OCI-LY1 (cell line): ENCODE results near the gene HMX1.

Experiments used
- H2AFZ ChIP-seq: fragments of 200-600 bp; sonication (generic), shearing (Covaris generic); 2 replicates; pipeline ENCODE4 v1.6.0; 2014; ENCODE audit warnings: antibody characterized with exemption, mild to moderate bottlenecking, low read length
- H3F3A ChIP-seq: fragments of 200-600 bp; sonication (generic), shearing (Covaris generic); 2 replicates; pipeline ENCODE4 v1.6.0; 2014; ENCODE audit warnings: mild to moderate bottlenecking, antibody characterized with exemption, low read length, moderate library complexity; ENCODE audit not compliant: insufficient read depth
- H3K27ac ChIP-seq: fragments of 200-600 bp; sonication (generic); 2 replicates; pipeline ENCODE4 v1.5.1; 2014; ENCODE audit warnings: low read length, mixed run types, mild to moderate bottlenecking, low read depth; ENCODE audit not compliant: poor library complexity, severe bottlenecking
- H3K27me3 ChIP-seq: fragments of 200-600 bp; sonication (generic); 2 replicates; pipeline ENCODE4 v1.6.0; 2014; ENCODE audit warnings: antibody characterized with exemption, mild to moderate bottlenecking, low read length, moderate library complexity; ENCODE audit not compliant: insufficient read depth
- H3K36me3 ChIP-seq: fragments of 200-600 bp; sonication (generic); 2 replicates; pipeline ENCODE4 v1.6.1; 2014; ENCODE audit warnings: mild to moderate bottlenecking, antibody characterized with exemption, low read length, moderate library complexity, mixed read lengths; ENCODE audit not compliant: insufficient read depth
- H3K4me1 ChIP-seq: fragments of 200-600 bp; sonication (generic); 2 replicates; pipeline ENCODE4 v1.5.1; 2014; ENCODE audit warnings: mild to moderate bottlenecking, low read length, moderate library complexity; ENCODE audit not compliant: insufficient read depth, severe bottlenecking
- H3K4me2 ChIP-seq: fragments of 200-600 bp; sonication (generic), shearing (Covaris generic); 2 replicates; pipeline ENCODE4 v1.6.1; 2014; ENCODE audit warnings: low read length
- H3K4me3 ChIP-seq: fragments of 200-600 bp; sonication (generic); 2 replicates; pipeline ENCODE4 v1.5.1; 2014; ENCODE audit warnings: low read length, low read depth, mild to moderate bottlenecking, mixed read lengths; ENCODE audit not compliant: poor library complexity, severe bottlenecking
- H3K79me2 ChIP-seq: fragments of 200-600 bp; shearing (Covaris generic); 2 replicates; pipeline ENCODE4 v1.6.1; 2016; ENCODE audit warnings: mixed run types, low read length, mixed read lengths; ENCODE audit not compliant: insufficient read depth
- H3K9ac ChIP-seq: fragments of 200-600 bp; sonication (generic), shearing (Covaris generic); 2 replicates; pipeline ENCODE4 v1.6.1; 2014; ENCODE audit warnings: mild to moderate bottlenecking, low read length, mixed read lengths
- H3K9me2 ChIP-seq: fragments of 200-600 bp; sonication (generic), shearing (Covaris generic); 2 replicates; pipeline ENCODE4 v1.6.1; 2014; ENCODE audit warnings: low read depth, mild to moderate bottlenecking, low read length, mixed read lengths
- H3K9me3 ChIP-seq: fragments of 200-600 bp; shearing (Covaris generic); 2 replicates; pipeline ENCODE4 v1.6.1; 2014; ENCODE audit warnings: low read length, mixed read lengths
- H4K20me1 ChIP-seq: fragments of 200-600 bp; sonication (generic), shearing (Covaris generic); 2 replicates; pipeline ENCODE4 v1.6.0; 2016; ENCODE audit warnings: mild to moderate bottlenecking, low read length; ENCODE audit not compliant: insufficient read depth
- CTCF ChIP-seq: fragments of 200-600 bp; sonication (generic), shearing (Covaris generic); IDR thresholded peaks from 2 replicates; pipeline ENCODE4 v1.5.1; 2017; ENCODE audit warnings: mild to moderate bottlenecking, antibody characterized with exemption, low read length, moderate library complexity, mixed read lengths
- EZH2 ChIP-seq: fragments of 200-600 bp; sonication (generic), shearing (Covaris generic); IDR thresholded peaks from 2 replicates; pipeline ENCODE4 v1.8.0; 2017; ENCODE audit warnings: borderline replicate concordance, mixed run types, mild to moderate bottlenecking, antibody characterized with exemption, low read length, moderate library complexity, mixed read lengths

HMX1 gene

GRCh38 chr4:8860892-8861575 lies 10.6 kb downstream of the HMX1 start:
- Histone ChIP-seq H4K20me1 (no peaks in the 10 kb centered on the region), H3K4me1 (no peaks in the 10 kb centered on the region), H3K9me3 (no peaks in the 10 kb centered on the region), H3K4me2 (no peak overlapping the region), H3K36me3 (no peaks in the 10 kb centered on the region), H3K27me3 (no peaks in the 10 kb centered on the region), H3K9ac (no peak overlapping the region), H3K4me3 (no peak overlapping the region), H3F3A (no peaks in the 10 kb centered on the region), H3K9me2 (no peaks in the 10 kb centered on the region), H3K27ac (no peak overlapping the region), H3K79me2 (no peaks in the 10 kb centered on the region), H2AFZ (no peak overlapping the region)
- TF ChIP-seq EZH2: no peak
- TF ChIP-seq CTCF: no peak

GRCh38 chr4:8860096-8860891 lies 11.3 kb downstream of the HMX1 start:
- Histone ChIP-seq H3K4me3 (no peak overlapping the region), H3K4me2 (no peak overlapping the region), H3F3A (no peaks in the 10 kb centered on the region), H3K36me3 (no peaks in the 10 kb centered on the region), H2AFZ (no peak overlapping the region), H3K27me3 (no peaks in the 10 kb centered on the region), H3K79me2 (no peaks in the 10 kb centered on the region), H3K9ac (no peak overlapping the region), H3K9me3 (no peaks in the 10 kb centered on the region), H3K9me2 (no peaks in the 10 kb centered on the region), H4K20me1 (no peaks in the 10 kb centered on the region), H3K27ac (no peak overlapping the region), H3K4me1 (no peaks in the 10 kb centered on the region)
- TF ChIP-seq EZH2 (no peak), CTCF (no peak)

DNA sequence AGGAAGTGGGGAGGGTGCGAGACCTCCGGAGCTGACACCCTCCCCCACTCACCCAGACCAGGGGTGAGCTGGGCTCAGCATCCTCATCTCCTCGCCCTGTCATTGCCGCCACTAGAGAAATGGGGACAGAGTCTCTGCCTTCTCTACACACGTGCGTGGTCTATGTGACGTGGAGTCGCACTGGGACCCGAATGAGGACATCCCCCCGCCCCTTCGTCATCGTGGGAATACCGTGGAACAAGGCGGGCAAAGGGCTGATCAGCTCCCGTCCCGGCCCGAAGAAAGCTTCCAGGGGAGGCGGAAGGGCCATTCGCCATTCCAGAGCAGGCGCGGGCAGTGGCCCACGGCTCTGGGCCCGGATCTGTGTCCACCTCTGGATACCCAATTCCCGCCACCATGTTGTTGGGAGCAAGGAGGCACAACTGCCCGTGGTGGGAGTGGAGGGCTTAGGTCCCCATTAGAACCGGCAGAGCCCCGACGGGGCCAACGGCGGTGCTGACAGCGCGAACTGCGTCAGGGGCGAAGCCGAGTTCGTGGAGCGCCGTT lies 12.0 kb downstream of the HMX1 start:
- H3K4me3 ChIP-seq: no peak overlapping the region
- H3K27me3 ChIP-seq: no peaks in the 10 kb centered on the region
- H2AFZ ChIP-seq: no peak overlapping the region
- no peaks in the 10 kb centered on the region for H3K4me1 ChIP-seq
- no peaks in the 10 kb centered on the region for H3K79me2 ChIP-seq
- H3K9ac ChIP-seq: no peak overlapping the region
- no peaks in the 10 kb centered on the region for H3K36me3 ChIP-seq
- H3F3A ChIP-seq: no peaks in the 10 kb centered on the region
- no peaks in the 10 kb centered on the region for H4K20me1 ChIP-seq
- no peaks in the 10 kb centered on the region for H3K9me3 ChIP-seq
- no peak overlapping the region for H3K27ac ChIP-seq
- TF ChIP-seq EZH2 (no peak), CTCF (no peak)
- H3K4me2 ChIP-seq: no peak overlapping the region
- H3K9me2 ChIP-seq: no peaks in the 10 kb centered on the region
